GM12891 (cell line): ENCODE data around the gene UBE2H.

Experiments used
- DNase-seq: peaks from one replicate; pipeline ENCODE4 v3.0.0; 2011; ENCODE audit warnings: low spot score; ENCODE audit not compliant: insufficient read length
- FAIRE-seq: peaks from 2 replicates; lab custom pipeline; 2011; peaks lifted over from hg19 to GRCh38; lab: Jason Lieb, UNC
- PAX5 ChIP-seq: IDR thresholded peaks from 2 replicates; pipeline ENCODE4 v1.6.1; 2011; ENCODE audit warnings: low read length, moderate library complexity, mild to moderate bottlenecking; ENCODE audit not compliant: insufficient read depth, severe bottlenecking
- POLR2A ChIP-seq: IDR thresholded peaks from 2 replicates; pipeline ENCODE4 v1.6.1; 2011; ENCODE audit warnings: low read depth, low read length, control low read depth
- POLR2AphosphoS5 ChIP-seq: IDR thresholded peaks from 2 replicates; pipeline ENCODE4 v1.6.1; 2011; ENCODE audit warnings: low read depth, low read length, control low read depth
- POU2F2 ChIP-seq: IDR thresholded peaks from 2 replicates; pipeline ENCODE4 v1.6.1; 2011; ENCODE audit warnings: low read depth, mild to moderate bottlenecking, control low read depth, low read length, moderate library complexity
- SPI1 ChIP-seq: IDR thresholded peaks from 2 replicates; pipeline ENCODE4 v1.6.1; 2011; ENCODE audit warnings: low read depth, low read length, control low read depth
- TAF1 ChIP-seq: IDR thresholded peaks from 2 replicates; pipeline ENCODE4 v1.6.1; 2011; ENCODE audit warnings: low read depth, low read length, control low read depth

UBE2H gene

DNA sequence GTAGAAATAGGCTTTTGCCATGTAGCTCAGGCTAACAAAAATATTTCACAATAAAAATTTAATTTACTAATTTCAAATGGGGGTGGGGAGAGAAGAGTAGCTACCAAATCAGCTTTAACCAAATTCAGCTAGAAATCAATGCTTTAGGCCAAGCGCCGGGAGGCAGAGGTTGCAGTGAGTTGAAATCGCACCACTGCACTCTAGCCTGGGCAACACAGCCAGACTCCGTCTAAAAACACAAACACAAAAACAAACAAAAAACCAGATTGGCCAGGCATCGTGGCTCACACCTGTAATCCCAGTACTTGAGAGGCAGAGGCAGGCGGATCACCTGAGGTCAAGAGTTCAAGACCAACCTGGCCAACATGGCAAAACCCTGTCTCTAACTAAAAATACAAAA is 9.4 kb downstream of the UBE2H start:
- DNase-seq (no peak), FAIRE-seq (no peak)
- TF ChIP-seq TAF1: no peak
- no peak for TF ChIP-seq PAX5
- no peak for TF ChIP-seq POU2F2
- TF ChIP-seq POLR2A: no peak
- TF ChIP-seq SPI1: no peak
- TF ChIP-seq POLR2AphosphoS5: no peak

DNA sequence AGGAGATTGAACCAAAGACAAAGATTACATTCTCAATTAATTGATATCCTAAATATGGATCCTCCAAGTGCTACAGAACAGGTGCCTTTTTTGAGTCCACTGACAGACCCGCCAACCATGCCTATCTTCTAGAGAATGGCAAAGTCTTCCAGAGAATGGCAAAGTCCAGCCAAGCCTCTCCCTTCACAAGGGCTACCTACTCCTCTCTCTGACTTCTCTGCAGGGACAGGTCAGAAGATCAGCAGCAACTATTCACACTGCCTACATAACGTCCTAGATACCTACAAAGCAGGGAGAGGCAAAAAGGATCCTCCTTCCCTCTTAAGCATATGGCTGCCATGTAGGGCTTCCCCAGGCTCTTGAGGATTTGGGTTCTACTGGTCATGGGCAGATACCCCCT is 12.4 kb downstream of the UBE2H start:
- FAIRE-seq: no peak
- no peak for DNase-seq

DNA sequence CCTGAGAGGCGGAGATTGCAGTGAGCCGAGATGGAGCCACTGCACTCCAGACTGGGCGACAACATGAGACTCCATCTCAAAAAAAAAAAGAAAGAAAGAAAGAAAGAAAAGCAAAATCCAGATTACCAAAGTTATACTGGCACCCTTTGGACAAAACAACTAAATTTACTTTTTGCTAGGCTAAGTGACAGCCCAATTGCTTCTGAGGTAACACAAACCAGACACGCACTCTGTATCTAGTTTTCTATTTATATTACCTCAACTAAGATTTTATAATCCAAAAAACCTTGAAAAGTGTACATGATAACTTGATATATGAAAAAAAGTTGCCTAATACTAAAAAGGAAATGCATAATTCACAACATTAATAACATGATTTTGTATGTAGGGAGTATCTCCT is 12.9 kb downstream of the UBE2H start:
- DNase-seq (no peak), FAIRE-seq (no peak)
- TF ChIP-seq SPI1 (no peak), POLR2AphosphoS5 (no peak), TAF1 (no peak), PAX5 (no peak), POU2F2 (no peak), POLR2A (no peak)

More for the DNA sequence above, 12.4 kb downstream of the UBE2H start:
- TF ChIP-seq POLR2AphosphoS5 (no peak), PAX5 (no peak), POLR2A (no peak), TAF1 (no peak), SPI1 (no peak), POU2F2 (no peak)

DNA sequence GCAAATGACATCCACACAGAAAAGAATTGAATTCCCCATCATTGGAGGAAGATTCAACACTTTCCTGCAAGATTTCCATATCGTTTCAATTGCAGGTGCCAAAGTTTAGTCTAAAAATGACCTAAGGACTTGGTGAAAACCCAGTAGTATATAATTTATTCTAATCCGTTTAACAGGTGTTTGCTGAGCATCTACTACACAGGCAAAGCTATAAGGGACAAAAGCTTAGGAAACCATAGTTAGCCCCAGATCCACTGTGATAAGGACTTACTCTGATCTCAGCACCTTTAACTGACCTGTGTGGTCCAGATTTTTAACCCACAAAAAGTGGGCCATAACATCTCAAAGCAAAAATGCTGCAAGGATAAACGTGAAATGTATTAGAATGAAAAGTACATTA is 19.1 kb downstream of the UBE2H start:
- no peak for DNase-seq
- FAIRE-seq: peak; percentile 75
- TF ChIP-seq POLR2AphosphoS5 (no peak), POLR2A (no peak), TAF1 (no peak), POU2F2 (no peak), PAX5 (no peak), SPI1 (no peak)

DNA sequence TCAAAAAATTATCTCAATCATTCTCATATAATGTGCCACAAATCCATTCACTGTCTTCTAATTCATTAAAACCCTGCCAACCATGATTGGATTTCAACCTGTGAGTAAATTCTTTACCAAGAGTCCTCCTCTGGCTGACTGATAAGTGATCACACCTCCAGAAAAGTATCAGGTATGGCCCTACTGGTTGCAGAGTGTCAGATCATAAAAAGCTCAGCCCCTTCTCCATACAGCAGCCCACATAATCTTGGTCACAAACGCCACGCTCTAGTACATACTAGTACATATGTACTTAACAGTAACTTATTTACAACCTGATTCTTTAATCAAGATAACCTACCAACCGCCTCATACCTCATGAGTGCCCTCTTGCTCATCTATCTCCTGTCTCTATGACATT is 26.1 kb downstream of the UBE2H start:
- no peak for FAIRE-seq
- TF ChIP-seq PAX5 (no peak), POLR2AphosphoS5 (no peak), POLR2A (no peak), SPI1 (no peak), TAF1 (no peak), POU2F2 (no peak)
- no peak for DNase-seq

DNA sequence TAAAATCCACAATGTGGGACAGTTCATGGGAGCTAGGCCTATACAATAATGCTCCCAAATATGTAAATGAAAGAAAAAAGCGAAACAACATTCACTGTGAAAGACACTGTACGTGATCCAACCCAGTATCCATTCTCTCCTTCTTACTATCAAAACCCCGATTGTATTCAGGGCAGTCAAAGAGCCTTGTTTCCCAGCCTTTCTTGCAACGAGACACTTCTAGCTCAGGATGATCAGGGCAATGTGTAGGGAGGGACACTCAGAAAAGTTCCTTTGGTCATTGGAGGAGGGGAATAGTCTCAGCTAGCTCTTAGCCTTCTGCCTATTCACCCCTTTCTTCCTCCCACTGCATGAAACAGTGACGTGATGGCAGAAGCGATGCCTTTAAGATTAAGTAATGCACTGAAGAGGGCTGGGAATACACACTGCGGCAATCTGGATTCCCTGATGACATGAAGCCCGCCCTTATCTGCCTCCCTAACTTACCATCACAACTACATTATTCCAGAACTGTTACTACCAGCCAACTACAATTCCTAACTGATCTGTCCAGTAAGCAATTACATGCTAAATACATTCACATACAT is 27.3 kb downstream of the UBE2H start:
- TF ChIP-seq POLR2AphosphoS5 (no peak), PAX5 (no peak), TAF1 (no peak), POU2F2 (no peak), POLR2A (no peak), SPI1 (no peak)
- FAIRE-seq: no peak
- no peak for DNase-seq

DNA sequence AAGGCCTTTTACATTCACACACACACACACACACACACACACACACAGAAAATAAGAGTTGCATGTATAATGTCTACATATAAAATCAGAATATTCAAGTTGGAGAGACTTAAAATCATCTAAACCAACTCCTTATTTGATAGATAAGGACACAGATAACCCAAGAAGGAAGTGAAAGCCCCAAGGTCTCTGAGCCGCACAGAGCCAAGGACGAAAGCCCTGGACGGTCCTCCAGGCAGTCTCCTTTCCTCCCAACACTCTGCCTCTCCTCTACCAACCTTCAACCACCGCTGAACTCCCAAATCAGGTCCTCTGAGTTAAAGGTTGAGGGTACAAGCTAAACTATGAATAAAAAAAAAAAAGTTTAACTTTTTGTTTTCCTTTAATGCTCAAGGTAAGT is 28.2 kb downstream of the UBE2H start:
- DNase-seq: no peak
- FAIRE-seq: no peak
- TF ChIP-seq TAF1 (no peak), SPI1 (peak; percentile 87)

DNA sequence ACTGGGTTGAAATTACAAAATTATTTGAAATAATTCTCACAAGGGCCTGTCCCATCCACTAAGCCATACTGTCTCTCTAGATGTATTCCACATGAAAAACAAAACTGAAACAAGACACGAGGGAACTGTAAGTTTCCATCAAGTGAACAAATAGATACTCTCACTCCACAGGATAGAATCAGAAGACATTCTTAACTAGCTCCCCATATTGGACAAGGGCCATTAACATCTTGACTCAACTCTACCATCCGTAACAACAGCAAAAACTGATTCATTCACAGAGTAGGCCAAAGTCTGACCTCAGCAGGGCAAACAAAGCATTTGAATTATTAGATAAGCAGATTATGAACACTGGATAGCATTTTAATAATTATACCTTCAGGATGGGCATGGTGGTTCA is 29.1 kb downstream of the UBE2H start:
- TF ChIP-seq POLR2A (no peak), POU2F2 (no peak), SPI1 (0 out of 2 replicates have a peak, but pooled peaks have one; percentile 11)
- FAIRE-seq (peak; percentile 75), DNase-seq (no peak)

DNA sequence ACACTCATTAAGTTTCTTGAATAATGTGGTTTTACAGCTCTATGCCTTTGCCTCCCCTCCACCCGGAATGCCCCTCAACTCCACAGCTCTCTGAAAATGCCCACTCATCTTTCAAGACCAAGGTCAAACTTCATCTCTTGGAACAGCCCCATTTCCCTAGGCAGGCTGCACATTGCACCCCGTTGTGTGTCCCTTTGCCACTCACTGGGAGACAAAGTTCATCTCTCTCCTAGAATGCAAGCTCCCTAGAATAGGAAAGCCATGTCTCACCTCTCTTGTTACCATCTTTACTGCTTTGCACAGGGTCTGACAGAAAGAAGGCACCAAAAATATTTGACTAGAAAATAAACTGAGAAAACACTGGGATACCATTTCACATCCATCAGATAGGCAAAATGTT is 33.3 kb downstream of the UBE2H start:
- FAIRE-seq (no peak), DNase-seq (no peak)
- TF ChIP-seq POLR2A (no peak), SPI1 (no peak), POU2F2 (no peak), POLR2AphosphoS5 (no peak), PAX5 (no peak), TAF1 (no peak)

DNA sequence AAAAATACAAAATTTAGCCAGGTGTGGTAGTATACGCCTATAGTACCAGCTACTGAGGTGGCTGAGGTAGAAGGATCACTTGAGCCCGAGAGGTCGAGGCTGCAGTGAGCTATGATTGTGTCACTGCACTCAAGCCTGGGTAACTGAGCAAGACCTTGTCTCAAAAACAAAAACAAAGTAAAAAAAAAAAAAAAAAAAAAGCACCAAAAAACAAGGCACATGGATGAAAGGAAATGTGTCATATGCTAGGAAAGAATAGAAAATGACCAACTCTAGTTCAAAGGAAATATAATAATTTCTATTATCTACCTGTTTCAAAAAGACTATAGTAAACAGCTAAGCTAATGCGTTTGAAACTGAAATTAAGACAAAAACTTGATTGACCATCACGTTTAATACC is 33.8 kb downstream of the UBE2H start:
- DNase-seq (no peak), FAIRE-seq (no peak)
- TF ChIP-seq POLR2AphosphoS5 (no peak), SPI1 (no peak), POLR2A (no peak), POU2F2 (no peak), PAX5 (no peak), TAF1 (no peak)

DNA sequence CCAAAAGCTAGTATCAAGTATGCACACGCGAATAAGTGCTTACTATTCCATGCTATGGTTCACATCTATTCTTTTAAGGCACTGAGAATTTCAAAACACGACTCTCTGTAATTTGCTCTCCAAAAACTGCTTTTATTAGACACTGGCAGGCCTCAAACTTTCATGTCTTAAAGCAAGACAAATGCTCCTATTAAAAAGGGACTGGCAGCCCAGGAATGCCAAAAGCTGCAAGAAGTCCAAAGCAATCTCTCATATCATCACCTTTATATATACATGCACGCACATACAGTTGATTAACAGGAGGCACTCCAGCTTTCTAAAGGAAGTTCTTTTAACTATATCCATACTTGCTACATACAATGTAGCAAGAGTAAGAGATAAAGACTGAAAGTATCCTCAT is 34.8 kb downstream of the UBE2H start:
- no peak for FAIRE-seq
- TF ChIP-seq TAF1 (no peak), POU2F2 (no peak), PAX5 (no peak), POLR2A (no peak), SPI1 (no peak), POLR2AphosphoS5 (no peak)

More for the DNA sequence above, 34.8 kb downstream of the UBE2H start:
- DNase-seq: no peak
